GM12892 (cell line): ENCODE data around the gene KCNJ5.

ENCODE experiments used
- POLR2A ChIP-seq: IDR thresholded peaks from 2 replicates; pipeline ENCODE4 v1.6.1; 2011; ENCODE audit warnings: low read depth, low read length, control low read depth
- POLR2AphosphoS5 ChIP-seq: IDR thresholded peaks from 2 replicates; pipeline ENCODE4 v1.6.1; 2011; ENCODE audit warnings: low read depth, low read length, control low read depth
- TAF1 ChIP-seq: IDR thresholded peaks from 2 replicates; pipeline ENCODE4 v1.6.1; 2011; ENCODE audit warnings: low read depth, mild to moderate bottlenecking, control low read depth, low read length, borderline replicate concordance

DNA sequence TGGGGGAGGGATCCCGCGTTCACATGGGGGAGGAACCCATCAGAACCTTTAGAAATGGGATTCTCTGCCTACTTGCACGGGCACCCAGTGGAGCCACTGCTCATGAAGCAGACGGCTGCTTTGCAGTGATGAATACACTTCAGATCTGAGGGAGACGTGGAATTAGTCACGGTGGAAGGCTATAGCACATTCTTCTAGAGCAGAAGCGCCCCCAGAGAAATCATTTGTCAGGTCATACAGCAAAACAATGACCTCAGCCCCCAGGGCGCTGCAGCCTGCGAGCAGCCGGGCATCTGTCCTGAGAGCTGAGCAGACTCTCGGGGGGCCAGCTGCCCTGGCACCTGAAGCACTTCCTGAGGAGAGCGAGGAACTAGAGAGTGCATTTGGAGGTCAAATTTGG is 38.8 kb downstream of the KCNJ5 start:
- no peak for TF ChIP-seq POLR2AphosphoS5
- TF ChIP-seq POLR2A: no peak
- no peak for TF ChIP-seq TAF1
